Testis (tissue), 3 donors: ENCODE measurements around the gene EPB42. TPM values are rescaled to one million over a fixed set of nuclear protein-coding genes. Genes with fewer than 3 reads are reported as not detected.

Experiments used
- DNase-seq: peaks from one replicate; pipeline ENCODE4 v3.0.0-alpha.2; 2019
- H3K27ac ChIP-seq, 2 donors: fragments of 200-600 bp; sonication (generic); one replicate each; pipeline ENCODE4 v1.5.1; 2019
- H3K27me3 ChIP-seq: fragments of 200-600 bp; sonication (generic); one replicate; pipeline ENCODE4 v1.5.1; 2019
- H3K36me3 ChIP-seq: fragments of 200-600 bp; sonication (generic); one replicate; pipeline ENCODE4 v1.5.1; 2017; ENCODE audit warnings: low read depth; ENCODE audit errors: missing control alignments
- H3K4me1 ChIP-seq: fragments of 200-600 bp; sonication (generic); one replicate; pipeline ENCODE4 v1.5.1; 2019
- H3K4me3 ChIP-seq, 2 donors: fragments of 200-600 bp; sonication (generic); one replicate each; pipeline ENCODE4 v1.5.1; 2017 to 2019
- H3K9me3 ChIP-seq: fragments of 200-600 bp; sonication (generic); one replicate; pipeline ENCODE4 v1.5.1; 2017
- CTCF ChIP-seq, 3 experiments: fragments of 450-650 bp in 2 of 3; fragments of 200-600 bp in 1 of 3; sonication (generic) in 1 of 3; IDR thresholded peaks; one replicate each; pipeline ENCODE4 v1.5.1; 2016 to 2019; ENCODE audit warnings: antibody characterized with exemption in 3 of 3, mild to moderate bottlenecking in 2 of 3, moderate library complexity in 1 of 3
- POLR2A ChIP-seq: fragments of 450-650 bp; IDR thresholded peaks from one replicate; pipeline ENCODE4 v1.6.1; 2017; ENCODE audit warnings: antibody characterized with exemption, mild to moderate bottlenecking, moderate library complexity
- WGBS, 2 donors: methylation state at CpG; one replicate each; pipeline ENCODE4 v1.1.5; 2018; 5-methylcytosine and 5-hydroxymethylcytosine counted together
- intact Hi-C: fragments of 100-400 bp; cut with DNase I; formaldehyde crosslinking; loops from one replicate; pipeline ENCODE4 v1.15.1; 2023; ENCODE audit warnings: low total_unique reads
- polyA plus RNA-seq: library from polyadenylated mRNA; stranded (reverse); fragments of 350-450 nt; fragmentation: Illumina TruSeq; extraction: RNeasy Lipid Tissue Mini Kit (QIAGEN cat#74804); gene quantifications from one replicate; pipeline ENCODE4 v1.2.3, GENCODE V29; 2014; ENCODE audit warnings: low read depth, low replicate concordance; ENCODE audit not compliant: insufficient read depth
- total RNA-seq, 2 donors: library from RNA; depleted of rRNA; stranded (reverse); fragments of >200 nt; gene quantifications; one replicate each; pipeline ENCODE4 v1.2.3, GENCODE V29; 2016

The EPB42 gene
- total and polyA plus RNA-seq, 3 donors from 2014 or later = 3.6 to 7.5 (median 6.8) TPM

- no peak for TF ChIP-seq POLR2A
- TF ChIP-seq CTCF (IDR thresholded peaks at IDR 0.05) = no peak
- no peak for DNase-seq
Observed at GRCh38 chr15:43208052-43209002, 12.5 kb downstream of the EPB42 start.

DNA sequence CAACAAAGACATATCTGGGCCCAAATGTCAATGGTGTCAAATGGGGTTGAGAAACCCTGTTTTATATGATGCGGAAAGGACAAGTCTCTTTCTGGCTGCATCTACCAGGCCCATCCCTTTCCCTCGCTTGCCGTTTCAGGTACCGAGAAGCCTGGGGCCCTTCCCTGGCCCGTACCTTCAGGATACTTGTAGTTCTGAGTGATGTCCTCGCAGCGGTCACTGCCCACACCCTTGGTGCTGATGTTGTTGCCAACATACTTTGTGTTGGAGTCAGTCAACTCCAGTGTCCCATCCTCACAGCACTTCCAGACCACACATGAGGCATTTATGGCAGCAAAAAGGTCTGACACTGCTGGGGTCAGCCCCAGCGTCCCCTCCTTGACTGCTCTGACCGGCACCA lies 13.8 kb downstream of the EPB42 start:
- no peak for DNase-seq
- Histone ChIP-seq H3K9me3 (no peaks in the 10 kb centered on the region), H3K27ac (no peak overlapping the region), H3K4me3 (no peak overlapping the region), H3K4me1 (no peaks in the 10 kb centered on the region), H3K36me3 (no peaks in the 10 kb centered on the region), H3K27me3 (no peaks in the 10 kb centered on the region)
- WGBS, 2 donors = 89 to 93% methylated on average over 6 to 9 of the region's 9 CpGs
- intact Hi-C loops = no loop called here
- no peak for TF ChIP-seq CTCF (IDR thresholded peaks at IDR 0.05)
- no peak for TF ChIP-seq POLR2A

More at GRCh38 chr15:43208052-43209002, 12.5 kb downstream of the EPB42 start:
- no peaks in the 10 kb centered on the region for H3K36me3 ChIP-seq
- no peak overlapping the region for H3K27ac ChIP-seq
- intact Hi-C loops = no loop called here
- no peaks in the 10 kb centered on the region for H3K9me3 ChIP-seq
- no peak overlapping the region for H3K4me3 ChIP-seq
- no peaks in the 10 kb centered on the region for H3K4me1 ChIP-seq
- 74 to 75% methylated on average over 22 to 23 of the region's 23 CpGs for WGBS, 2 donors
- H3K27me3 ChIP-seq = no peaks in the 10 kb centered on the region

DNA sequence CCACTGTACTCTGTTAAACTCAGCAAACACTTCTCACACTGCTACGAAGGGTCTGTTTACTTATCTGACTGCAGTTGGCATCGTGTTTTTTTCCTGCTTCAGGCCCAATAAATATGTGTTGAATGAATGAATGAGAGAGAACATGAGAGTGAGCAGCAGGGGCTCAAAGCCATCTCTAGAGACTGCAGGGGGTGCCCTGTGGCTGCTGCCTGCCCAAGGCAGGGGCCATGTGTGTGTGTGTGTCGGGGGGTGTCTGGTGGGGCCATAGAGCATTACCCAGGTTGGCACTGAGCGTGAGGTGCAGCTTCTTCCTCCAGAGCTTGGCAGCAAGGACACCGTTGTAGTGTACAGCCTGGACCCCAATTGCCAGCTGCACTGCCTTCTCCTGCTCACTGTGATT lies 14.8 kb downstream of the EPB42 start:
- no peak for TF ChIP-seq CTCF (IDR thresholded peaks at IDR 0.05)
- no peak for TF ChIP-seq POLR2A
- no peak for DNase-seq
- 87 to 92% methylated on average over 5 of the region's 5 CpGs for WGBS, 2 donors
- intact Hi-C loops = no loop called here
- Histone ChIP-seq H3K9me3 (no peaks in the 10 kb centered on the region), H3K27ac (no peak overlapping the region), H3K36me3 (no peaks in the 10 kb centered on the region), H3K27me3 (no peaks in the 10 kb centered on the region), H3K4me1 (no peaks in the 10 kb centered on the region), H3K4me3 (no peak overlapping the region)

DNA sequence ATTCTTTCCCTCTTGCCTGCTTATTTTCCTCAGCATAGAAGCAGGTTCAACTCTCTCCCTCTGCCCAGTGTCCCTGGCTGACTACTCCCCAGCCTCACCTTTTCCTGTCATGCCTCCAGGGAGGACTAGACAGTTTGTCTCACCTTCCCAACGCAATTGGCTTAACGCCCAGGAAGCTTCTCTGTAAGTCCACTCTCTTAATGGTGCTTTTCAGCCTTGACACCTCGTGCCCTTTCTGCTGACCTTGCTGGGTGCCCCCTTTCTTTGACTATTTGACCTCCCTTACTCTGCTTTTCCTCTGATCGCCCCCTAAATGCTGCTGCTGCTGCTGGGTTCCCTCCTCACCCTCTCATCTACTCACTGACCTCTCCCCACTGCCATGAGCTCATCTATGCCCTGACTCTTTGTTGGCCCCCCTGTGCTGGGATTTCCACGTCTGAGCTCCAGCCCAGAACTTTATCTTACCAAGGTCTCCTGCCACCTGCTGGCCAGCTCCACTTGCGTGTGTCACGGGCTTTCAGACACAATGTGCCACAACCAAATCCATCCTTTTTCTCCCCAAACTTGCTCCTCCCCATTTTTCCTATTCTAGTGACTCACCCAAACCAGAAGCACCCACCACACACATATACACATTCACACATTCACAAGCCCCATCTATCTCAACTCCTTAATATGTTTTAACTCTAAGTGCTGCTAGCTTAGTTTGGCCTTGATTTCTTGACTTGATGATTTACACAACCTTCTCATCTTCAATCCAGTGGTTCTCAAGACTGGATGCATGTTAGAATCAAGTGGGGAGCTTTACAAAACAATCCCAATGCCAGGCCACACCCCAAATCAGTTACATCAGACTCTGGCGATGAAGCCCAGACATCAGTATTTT lies 16.6 kb downstream of the EPB42 start:
- 41 to 53% methylated on average over 8 of the region's 8 CpGs for WGBS, 2 donors
- H3K27me3 ChIP-seq = no peaks in the 10 kb centered on the region
- no peak overlapping the region for H3K27ac ChIP-seq
- peak; percentile 74 for DNase-seq
- H3K9me3 ChIP-seq = no peaks in the 10 kb centered on the region
- intact Hi-C loops = no loop called here
- no peaks in the 10 kb centered on the region for H3K4me1 ChIP-seq
- no peaks in the 10 kb centered on the region for H3K36me3 ChIP-seq
- TF ChIP-seq POLR2A (no peak), CTCF (IDR thresholded peaks at IDR 0.05) (peak; percentile 34 to 59 (median 42))
- H3K4me3 ChIP-seq = no peak overlapping the region
